Aorta (tissue), 5 donors: ENCODE results near the gene PTPN1. TPM values are rescaled to one million over a fixed set of nuclear protein-coding genes. Genes with fewer than 3 reads are reported as not detected.

Experiments
- ATAC-seq: fragments of 200-7000 bp; cut with Tn5 transposase; one replicate; pipeline ENCODE4 v1.9.1; 2022; ENCODE audit warnings: moderate library complexity; ENCODE audit not compliant: low FRiP score
- DNase-seq, 2 donors: peaks; one replicate each; pipeline ENCODE4 v3.0.0-alpha.2; 2020
- H3K27ac ChIP-seq, 2 donors: one replicate each; pipeline ENCODE4 v1.5.1; 2013; ENCODE audit warnings: low read length in 2 of 2, mild to moderate bottlenecking in 2 of 2, moderate library complexity in 2 of 2, control low read depth in 1 of 2, inconsistent platforms in 1 of 2, low read depth in 1 of 2
- H3K27me3 ChIP-seq, 2 donors: one replicate each; pipeline ENCODE4 v1.6.1; 2013; ENCODE audit warnings: control low read depth in 1 of 2, low read length in 1 of 2, mild to moderate bottlenecking in 1 of 2, moderate library complexity in 1 of 2; ENCODE audit not compliant: insufficient read depth in 2 of 2, control insufficient read depth in 1 of 2
- H3K36me3 ChIP-seq, 2 donors: one replicate each; pipeline ENCODE4 v1.6.1; 2013; ENCODE audit warnings: control low read depth in 1 of 2, low read length in 1 of 2, mild to moderate bottlenecking in 1 of 2; ENCODE audit not compliant: insufficient read depth in 2 of 2, control insufficient read depth in 1 of 2
- H3K4me1 ChIP-seq, 2 donors: one replicate each; pipeline ENCODE4 v1.6.1; 2013; ENCODE audit warnings: low read length in 2 of 2, control low read depth in 1 of 2, mild to moderate bottlenecking in 1 of 2, moderate library complexity in 1 of 2; ENCODE audit not compliant: insufficient read depth in 2 of 2, control insufficient read depth in 1 of 2
- H3K4me3 ChIP-seq, 2 donors: one replicate each; pipeline ENCODE4 v1.5.1; 2013; ENCODE audit warnings: low read length in 2 of 2, control low read depth in 1 of 2, mild to moderate bottlenecking in 1 of 2
- H3K9me3 ChIP-seq: one replicate; pipeline ENCODE4 v1.6.1; 2013; ENCODE audit warnings: mild to moderate bottlenecking, low read length; ENCODE audit not compliant: control insufficient read depth
- WGBS, 2 donors: extraction: QIAGEN DNeasy Blood & Tissue Kit; methylation state at CpG; one replicate each; pipeline ENCODE4 v1.1.7; 2013; 5-methylcytosine and 5-hydroxymethylcytosine counted together
- intact Hi-C, 2 donors: fragments of 100-400 bp; cut with DNase I; formaldehyde crosslinking; loops; one replicate each; pipeline versions ENCODE4 v1.14.2 to v1.15.0; 2022
- polyA plus RNA-seq, 2 donors: library from polyadenylated mRNA; stranded (reverse); fragments of 200-250 nt; gene quantifications; one replicate each; pipeline ENCODE4 v1.2.3, GENCODE V29; 2013
- total RNA-seq, 2 donors: library from RNA; stranded (reverse); fragmentation: NEBNext Ultra II Directional; extraction: Animal tissue kit (Norgen Biotek cat#: 25700); gene quantifications; one replicate each; pipeline ENCODE4 v1.2.1, GENCODE V29; 2021
- donor health status: healthy with polysubstance abuse.
- donor health status: Bipolar disorder and iron deficiency.
- donor health status: DM: no; HTN: no; CAD: no.
- donor health status: DM: no; HTN: no; CAD: no.
- donor health status: DM: yes; HTN: yes; CAD: no.

PTPN1 gene
- total and polyA plus RNA-seq, 4 donors, result 17.7 to 51.6 (median 25.5) TPM

DNA sequence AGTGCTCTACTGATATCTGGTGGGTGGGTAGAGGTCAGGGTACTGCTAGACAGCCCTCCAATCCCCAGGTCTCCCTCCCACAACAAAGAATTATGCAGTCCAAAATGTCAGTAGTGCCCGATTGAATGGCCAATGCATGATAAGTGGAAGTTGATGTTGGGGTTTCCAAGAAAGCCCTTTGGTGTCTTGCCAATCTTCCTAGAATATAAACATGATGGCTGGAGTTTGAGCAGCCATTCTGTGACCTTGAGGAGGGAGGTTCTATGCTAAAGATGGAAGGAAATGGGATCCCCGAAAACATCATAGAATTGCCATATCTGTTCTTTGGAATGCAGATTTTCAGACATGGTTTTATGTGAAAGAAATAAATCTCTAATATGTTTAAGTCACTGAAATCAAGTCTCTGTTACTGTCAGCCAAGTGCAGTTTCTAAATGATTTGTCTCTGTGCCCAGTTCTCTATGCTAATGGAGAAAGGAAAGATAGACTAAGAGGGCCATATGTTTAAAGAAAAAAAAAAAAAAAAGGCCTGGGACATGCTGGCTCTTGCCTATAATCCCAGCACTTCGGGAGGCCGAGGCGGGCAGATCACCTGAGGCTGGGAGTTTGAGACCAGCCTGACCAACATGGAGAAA, 32.8 kb upstream of the PTPN1 start:
- DNase-seq, result no peak
- intact Hi-C loops, result no loop called here
- no peaks in the 10 kb centered on the region for H3K9me3 ChIP-seq
- no peak overlapping the region for H3K27ac ChIP-seq
- H3K36me3 ChIP-seq, result no peaks in the 10 kb centered on the region
- H3K4me1 ChIP-seq, result no peaks in the 10 kb centered on the region
- H3K4me3 ChIP-seq, result no peak overlapping the region
- H3K27me3 ChIP-seq, result no peaks in the 10 kb centered on the region
- ATAC-seq, result no peak
- 83% methylated on average over 5 of the region's 5 CpGs for WGBS, 2 donors

DNA sequence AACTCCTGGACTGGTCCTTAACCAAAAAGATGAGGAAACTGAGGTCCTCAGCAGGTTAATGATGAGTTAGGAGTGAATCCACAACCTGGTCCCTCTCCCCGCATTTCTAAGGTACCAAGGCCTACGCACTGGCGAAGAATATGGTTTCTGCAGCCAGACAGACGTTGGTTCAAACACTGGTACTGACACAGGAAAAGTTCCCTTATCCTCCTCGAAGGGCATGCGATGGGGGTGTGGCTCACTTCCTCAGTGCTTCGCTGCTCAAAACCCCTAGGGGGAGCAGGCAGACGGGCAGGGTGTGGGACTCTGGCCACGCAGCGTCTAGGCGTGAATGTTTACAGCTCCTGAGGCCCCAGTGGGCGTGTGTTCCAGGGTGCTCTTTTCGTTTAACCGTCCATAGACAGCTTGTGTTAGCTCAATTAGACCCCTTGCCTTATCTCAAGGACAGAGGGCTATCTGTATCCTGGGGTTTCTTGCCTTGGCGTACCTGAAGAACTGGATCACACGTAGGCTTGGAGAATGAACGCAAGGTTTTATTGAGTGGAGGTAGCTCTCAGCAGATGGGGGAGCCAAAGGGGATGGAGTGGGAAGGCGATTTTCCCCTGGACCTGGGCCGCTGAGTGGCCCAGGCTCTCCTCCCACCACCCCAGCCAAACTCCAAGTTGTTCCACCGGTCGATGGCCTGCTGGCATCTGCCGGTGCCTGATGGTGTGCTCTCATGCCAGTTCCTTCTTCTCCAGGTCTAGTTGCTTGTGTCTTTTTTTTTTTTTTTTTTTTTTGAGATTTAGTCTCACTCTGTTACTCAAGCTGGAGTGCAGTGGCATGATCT, 31.8 kb upstream of the PTPN1 start:
- 50 to 54% methylated on average over 22 of the region's 22 CpGs for WGBS, 2 donors
- DNase-seq, result peak; percentile 86 to 87
- Histone ChIP-seq H3K27me3 (no peaks in the 10 kb centered on the region), H3K4me1 (no peaks in the 10 kb centered on the region), H3K36me3 (no peaks in the 10 kb centered on the region), H3K4me3 (no peak overlapping the region), H3K9me3 (no peaks in the 10 kb centered on the region), H3K27ac (no peak overlapping the region)
- no peak for ATAC-seq
- intact Hi-C loops, result no loop called here

DNA sequence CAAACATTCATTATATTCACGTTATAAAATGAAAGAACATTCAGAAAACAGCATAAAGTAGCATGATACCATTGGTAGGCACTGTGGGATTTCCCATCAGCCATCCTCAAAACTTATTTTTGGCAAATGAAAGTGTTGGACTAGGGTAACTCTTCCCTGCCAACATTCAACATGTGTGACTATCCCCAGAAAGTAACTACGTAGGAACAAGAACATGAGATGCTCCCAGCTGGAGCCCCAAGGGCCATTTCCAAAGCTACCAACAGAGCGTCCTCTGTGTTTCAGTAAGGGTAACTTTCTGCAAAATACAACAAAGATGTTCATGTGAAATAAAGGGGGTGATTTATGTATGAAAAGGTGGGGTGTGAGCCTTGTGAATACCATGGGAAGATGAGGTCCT, 28.4 kb upstream of the PTPN1 start:
- intact Hi-C loops, result loop anchor here (5.0 kb wide), 2 partner anchors 96 to 101 kb away; no protein-coding TSS in a partner anchor
- Histone ChIP-seq H3K27me3 (no peaks in the 10 kb centered on the region), H3K4me3 (no peak overlapping the region), H3K27ac (no peak overlapping the region), H3K9me3 (no peaks in the 10 kb centered on the region), H3K4me1 (no peaks in the 10 kb centered on the region), H3K36me3 (no peaks in the 10 kb centered on the region)
- ATAC-seq (no peak), DNase-seq (no peak)
- WGBS, 2 donors, result 36 to 41% methylated on average over 3 of the region's 3 CpGs

DNA sequence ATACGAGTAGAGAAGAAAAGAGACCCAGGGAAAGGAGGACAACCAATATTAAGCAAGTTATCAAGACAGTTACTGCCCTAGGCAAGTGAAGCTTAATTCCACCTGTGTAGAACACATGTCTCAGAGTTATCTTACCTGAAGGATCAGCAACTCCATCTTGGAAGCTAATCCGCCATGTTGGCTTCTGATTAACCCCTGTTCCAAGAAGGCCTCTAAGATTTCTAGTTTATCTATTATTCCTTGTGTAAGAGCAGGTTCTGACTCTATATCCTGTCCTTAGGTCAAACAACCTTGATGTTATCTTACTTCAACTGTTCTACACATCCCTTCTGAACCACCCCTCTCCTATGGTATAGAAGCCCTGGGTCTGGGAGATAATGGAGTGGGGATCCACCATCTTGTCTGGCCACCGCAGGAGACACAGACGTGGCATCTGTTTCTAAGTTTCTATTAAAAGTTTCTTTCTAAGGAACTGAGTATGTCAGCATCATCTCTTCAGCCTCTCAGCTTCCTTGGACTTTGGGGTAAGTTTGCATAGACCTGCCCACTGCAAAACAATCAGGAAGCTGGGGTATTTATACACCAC, 27.7 kb upstream of the PTPN1 start:
- intact Hi-C loops, result loop anchor here (5.0 kb wide), 2 partner anchors 95 to 100 kb away; no protein-coding TSS in a partner anchor

DNA sequence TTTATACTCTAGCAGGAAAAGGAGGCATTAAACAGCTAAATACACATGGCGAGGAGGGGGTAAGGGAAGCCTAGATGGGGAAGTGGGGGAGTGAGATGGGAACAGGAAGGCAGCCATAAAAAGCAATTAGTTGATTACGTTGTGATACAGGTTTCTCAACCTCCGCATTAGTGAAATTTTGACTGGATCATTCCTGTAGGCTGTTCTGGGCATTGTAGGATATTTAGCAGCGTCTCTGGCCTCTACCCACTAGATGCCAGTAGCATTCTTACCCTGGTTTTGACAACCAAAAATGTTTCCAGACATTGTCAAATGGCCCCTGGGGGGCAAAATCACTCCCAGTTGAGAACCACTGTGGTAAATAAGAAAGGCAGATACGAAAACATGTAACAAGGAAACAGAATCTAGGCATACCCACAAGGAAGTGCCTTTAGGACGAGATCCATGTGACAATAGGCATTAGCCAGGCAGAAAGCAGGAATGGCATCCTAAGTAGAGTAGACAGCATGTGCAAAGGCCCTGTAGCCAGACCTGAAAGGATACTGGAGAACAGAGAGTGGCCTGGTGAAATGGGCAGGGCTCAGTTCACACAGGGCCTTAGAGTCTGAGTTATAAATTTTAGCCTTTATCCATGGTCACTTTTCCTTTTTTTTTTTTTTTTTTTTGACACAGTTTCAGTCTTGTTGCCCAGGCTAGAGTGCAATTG, 25.8 kb upstream of the PTPN1 start:
- no peaks in the 10 kb centered on the region for H3K36me3 ChIP-seq
- H3K4me1 ChIP-seq, result no peaks in the 10 kb centered on the region
- H3K27ac ChIP-seq, result no peak overlapping the region
- no peak for DNase-seq
- H3K27me3 ChIP-seq, result no peaks in the 10 kb centered on the region
- 77 to 81% methylated on average over 6 of the region's 6 CpGs for WGBS, 2 donors
- H3K9me3 ChIP-seq, result no peaks in the 10 kb centered on the region
- ATAC-seq, result no peak
- intact Hi-C loops, result loop anchor here (5.0 kb wide), 2 partner anchors 93 to 98 kb away; no protein-coding TSS in a partner anchor
- no peak overlapping the region for H3K4me3 ChIP-seq

More for the DNA sequence above, 27.7 kb upstream of the PTPN1 start:
- Histone ChIP-seq H3K9me3 (no peaks in the 10 kb centered on the region), H3K36me3 (no peaks in the 10 kb centered on the region), H3K4me1 (no peaks in the 10 kb centered on the region), H3K27me3 (no peaks in the 10 kb centered on the region), H3K27ac (no peak overlapping the region), H3K4me3 (no peak overlapping the region)
- WGBS, 2 donors, result 87 to 89% methylated on average over 4 of the region's 4 CpGs
- DNase-seq (no peak), ATAC-seq (no peak)

DNA sequence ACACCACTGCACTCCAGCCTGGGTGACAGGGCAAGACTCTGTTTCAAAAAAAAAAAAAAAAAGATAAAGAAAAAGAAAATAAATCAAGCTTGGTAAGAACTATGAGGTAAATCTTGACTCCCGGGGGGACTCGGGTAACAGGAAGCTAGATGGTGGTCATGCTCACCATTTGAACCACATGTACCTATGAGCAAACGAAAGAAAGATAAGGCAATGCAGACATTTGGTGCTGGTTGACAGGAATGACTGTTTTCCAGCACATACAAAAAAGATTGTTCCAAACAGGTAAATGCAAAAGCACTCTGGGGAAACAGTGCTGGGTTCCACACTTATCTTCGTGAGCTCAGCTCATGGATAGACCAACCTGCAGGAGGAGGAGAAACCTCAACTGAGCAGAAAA, 22.8 kb upstream of the PTPN1 start:
- intact Hi-C loops, result no loop called here
- WGBS, 2 donors, result 75 to 76% methylated on average over 4 of the region's 4 CpGs
- H3K9me3 ChIP-seq, result no peaks in the 10 kb centered on the region
- no peak overlapping the region for H3K27ac ChIP-seq
- no peaks in the 10 kb centered on the region for H3K27me3 ChIP-seq
- DNase-seq (no peak), ATAC-seq (no peak)
- H3K36me3 ChIP-seq, result no peaks in the 10 kb centered on the region
- no peaks in the 10 kb centered on the region for H3K4me1 ChIP-seq
- H3K4me3 ChIP-seq, result no peak overlapping the region

DNA sequence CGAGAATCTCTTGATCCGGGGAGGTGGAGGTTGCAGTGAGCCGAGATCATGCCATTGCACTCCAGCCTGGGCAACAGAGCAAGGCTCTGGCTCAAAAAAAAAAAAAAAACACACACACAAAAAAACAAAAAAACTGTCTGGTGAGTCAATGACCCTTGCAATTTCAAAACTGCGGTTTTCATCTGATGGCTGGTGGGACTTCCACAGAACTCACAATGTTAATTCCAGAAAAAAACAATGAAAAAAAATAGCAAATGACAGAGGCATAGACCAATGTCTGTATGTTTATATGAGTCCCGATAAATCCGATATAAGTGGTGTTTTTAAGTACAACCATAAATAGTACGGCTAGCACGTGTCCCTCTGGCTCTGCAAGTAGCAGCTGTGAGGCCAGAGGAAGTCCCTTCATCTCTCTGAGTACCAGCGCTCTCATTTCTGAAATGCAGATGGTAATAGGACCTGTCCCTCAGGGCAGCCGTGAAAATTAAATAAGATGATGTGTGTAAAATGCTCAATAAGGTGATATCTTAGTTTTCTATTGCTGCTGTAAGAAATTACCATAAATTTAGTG, 21.9 kb upstream of the PTPN1 start:
- Histone ChIP-seq H3K4me1 (no peaks in the 10 kb centered on the region), H3K9me3 (no peaks in the 10 kb centered on the region), H3K4me3 (no peak overlapping the region), H3K36me3 (no peaks in the 10 kb centered on the region), H3K27ac (no peak overlapping the region), H3K27me3 (no peaks in the 10 kb centered on the region)
- DNase-seq (no peak), ATAC-seq (no peak)
- 75 to 81% methylated on average over 10 of the region's 10 CpGs for WGBS, 2 donors
- intact Hi-C loops, result no loop called here

DNA sequence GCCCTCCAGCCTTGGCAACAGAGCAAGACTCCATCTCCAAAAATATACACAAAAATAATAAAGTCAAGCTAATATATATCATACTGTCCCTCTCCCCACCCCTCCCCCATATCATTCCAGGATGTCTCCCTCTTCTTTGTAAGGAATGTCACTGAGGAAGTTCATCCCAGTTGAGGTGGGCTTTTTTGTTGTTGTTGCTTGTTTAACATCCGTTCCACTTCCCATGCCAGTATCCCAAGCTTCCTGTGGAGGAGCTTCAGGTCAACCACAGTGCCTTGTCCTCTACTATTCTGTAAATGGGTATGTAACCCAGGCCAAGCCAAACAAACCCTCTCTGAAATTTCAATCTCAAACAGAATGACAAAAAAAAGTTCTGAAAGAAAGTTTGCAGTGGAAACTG, 19.0 kb upstream of the PTPN1 start:
- intact Hi-C loops, result no loop called here
- WGBS, 2 donors, result 46 to 48% methylated on average over 1 of the region's 1 CpG
- no peak overlapping the region for H3K27ac ChIP-seq
- no peak for ATAC-seq
- no peak overlapping the region for H3K4me3 ChIP-seq
- H3K9me3 ChIP-seq, result no peaks in the 10 kb centered on the region
- DNase-seq, result no peak
- no peaks in the 10 kb centered on the region for H3K36me3 ChIP-seq
- H3K27me3 ChIP-seq, result no peaks in the 10 kb centered on the region
- no peaks in the 10 kb centered on the region for H3K4me1 ChIP-seq
